Stimulated activated CD4-positive, alpha-beta T cell treated with anti-CD3 and anti-CD28 coated beads, TNF-alpha, amount 100 ng/mL, for 24 hours (primary cell): ENCODE measurements around the gene PRKCE.

Experiments
- DNase-seq, 3 experiments: peaks; one replicate each; pipeline ENCODE4 v3.0.0-alpha.2; 2020; ENCODE audit warnings: low read depth in 3 of 3

Gene PRKCE

GRCh38 chr2:46013726-46014125 is 362.3 kb downstream of the PRKCE start:
- no peak for DNase-seq

- DNase-seq: no peak
Observed at GRCh38 chr2:46014911-46015654, 363.6 kb downstream of the PRKCE start.

- DNase-seq: no peak
Observed at GRCh38 chr2:46015671-46016070, 364.2 kb downstream of the PRKCE start.

GRCh38 chr2:46016091-46016490 is 364.6 kb downstream of the PRKCE start:
- DNase-seq: no peak

GRCh38 chr2:46018773-46019591 is 367.5 kb downstream of the PRKCE start:
- DNase-seq: no peak

- DNase-seq: no peak
Observed at GRCh38 chr2:46020416-46020815, 368.9 kb downstream of the PRKCE start.

GRCh38 chr2:46023165-46023854 is 371.8 kb downstream of the PRKCE start:
- no peak for DNase-seq

- no peak for DNase-seq
Observed at GRCh38 chr2:46024146-46024779, 372.8 kb downstream of the PRKCE start.

GRCh38 chr2:46025081-46025480 is 373.6 kb downstream of the PRKCE start:
- no peak for DNase-seq

GRCh38 chr2:46025676-46026075 is 374.2 kb downstream of the PRKCE start:
- DNase-seq: no peak

GRCh38 chr2:46026431-46026830 is 375.0 kb downstream of the PRKCE start:
- DNase-seq: no peak

GRCh38 chr2:46029332-46029811 is 377.9 kb downstream of the PRKCE start:
- DNase-seq: no peak

GRCh38 chr2:46030330-46030729 is 378.9 kb downstream of the PRKCE start:
- DNase-seq: no peak

- DNase-seq: no peak
Observed at GRCh38 chr2:46032161-46032813, 380.8 kb downstream of the PRKCE start.

- DNase-seq: peak in 1 of 3 experiments; percentile 27
Observed at GRCh38 chr2:46032996-46033395, 381.5 kb downstream of the PRKCE start.

- no peak for DNase-seq
Observed at GRCh38 chr2:46034535-46034934, 383.1 kb downstream of the PRKCE start.

- DNase-seq: no peak
Observed at GRCh38 chr2:46036929-46037328, 385.5 kb downstream of the PRKCE start.

GRCh38 chr2:46039543-46040303 is 388.2 kb downstream of the PRKCE start:
- no peak for DNase-seq

GRCh38 chr2:46040563-46041155 is 389.2 kb downstream of the PRKCE start:
- DNase-seq: no peak

- no peak for DNase-seq
Observed at GRCh38 chr2:46041434-46041833, 390.0 kb downstream of the PRKCE start.
